NCI-H2196 treated with DMSO at 0.1 percent for 48 hours (cell line): ENCODE measurements around the gene THOC5.
A peak's percentile ranks its signal among the peaks of the same experiment; 100 is the strongest.

Experiments
- DNase-seq: peaks from one replicate; lab custom pipeline; 2025; ENCODE audit not compliant: unreplicated experiment; lab: John Stamatoyannopoulos, UW

The THOC5 gene

DNA sequence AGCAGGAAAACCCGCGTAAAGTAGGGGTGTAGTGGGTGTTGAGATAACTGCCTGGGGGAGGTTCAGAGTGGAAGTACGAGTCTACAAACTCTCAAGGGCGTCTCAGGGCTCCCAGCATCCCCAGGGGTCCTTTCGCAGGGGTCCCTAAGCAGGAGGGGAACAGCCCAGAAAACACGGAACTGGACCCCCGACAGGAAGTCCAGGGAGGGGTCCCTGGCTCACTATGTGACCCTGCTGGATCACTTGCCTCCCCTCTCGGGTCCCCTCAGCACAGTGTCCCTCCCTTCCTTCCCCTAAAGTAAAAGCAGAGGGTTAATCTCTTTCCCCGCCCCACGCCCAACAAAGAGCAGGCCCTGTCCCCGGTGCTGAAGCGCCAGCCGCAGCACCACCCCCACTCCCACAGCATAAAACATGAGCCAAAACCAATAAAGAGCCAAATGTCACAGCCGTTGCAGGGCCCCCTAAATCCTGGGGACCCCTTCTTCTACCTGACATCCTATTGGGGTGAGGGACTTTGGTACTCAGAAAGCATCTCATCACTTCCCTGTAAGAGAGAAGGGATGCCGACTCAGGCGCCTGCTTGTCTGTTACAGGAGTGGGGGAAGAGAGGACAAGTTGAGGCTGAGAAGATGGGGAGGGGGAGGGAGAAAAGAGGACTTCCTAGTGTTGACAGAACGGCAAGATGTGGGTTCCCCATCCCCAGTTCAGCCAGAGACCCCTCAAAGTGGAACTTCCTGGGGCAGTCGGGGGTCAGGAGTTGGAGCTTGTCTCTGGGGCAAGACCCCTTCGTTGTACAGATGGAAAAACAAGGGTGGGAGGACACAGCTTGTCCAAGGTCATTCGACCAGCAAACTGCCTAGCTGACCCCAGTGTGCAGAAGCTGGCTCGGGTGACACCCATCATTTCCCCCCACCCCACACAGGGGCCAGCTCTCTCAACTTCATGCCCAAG lies 75.0 kb downstream of the THOC5 start:
- no peak for DNase-seq

- peak; percentile 4 for DNase-seq
These were observed 75.7 kb downstream of the THOC5 start for GRCh38 chr22:29477723-29478318.

GRCh38 chr22:29476116-29476515 lies 77.4 kb downstream of the THOC5 start:
- DNase-seq, result no peak

DNA sequence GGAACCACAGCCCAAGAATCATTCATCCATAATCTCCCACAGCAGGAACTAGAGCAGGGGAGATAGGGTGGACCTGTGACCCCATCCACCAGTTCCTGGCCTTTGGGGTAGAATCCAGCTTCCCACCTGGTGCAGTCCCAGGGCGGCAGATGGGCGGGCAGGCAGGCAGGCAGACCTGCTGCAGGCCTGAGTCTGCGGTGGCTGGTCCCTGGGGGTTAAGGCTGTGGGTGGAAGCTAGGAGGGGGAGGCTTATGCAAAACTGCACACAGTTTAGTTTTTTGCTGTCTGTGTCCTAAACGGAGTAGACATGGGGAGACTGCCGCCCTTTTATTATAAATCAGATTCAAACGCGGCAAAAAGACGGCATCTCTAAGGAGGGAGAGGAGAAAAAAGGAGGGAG lies 78.0 kb downstream of the THOC5 start:
- DNase-seq, result no peak

- DNase-seq, result no peak
These were observed 80.6 kb downstream of the THOC5 start for GRCh38 chr22:29473001-29473400.

- no peak for DNase-seq
These were observed 83.2 kb downstream of the THOC5 start for GRCh38 chr22:29470159-29470855.

- DNase-seq, result no peak
These were observed 83.8 kb downstream of the THOC5 start for GRCh38 chr22:29469755-29470154.

DNA sequence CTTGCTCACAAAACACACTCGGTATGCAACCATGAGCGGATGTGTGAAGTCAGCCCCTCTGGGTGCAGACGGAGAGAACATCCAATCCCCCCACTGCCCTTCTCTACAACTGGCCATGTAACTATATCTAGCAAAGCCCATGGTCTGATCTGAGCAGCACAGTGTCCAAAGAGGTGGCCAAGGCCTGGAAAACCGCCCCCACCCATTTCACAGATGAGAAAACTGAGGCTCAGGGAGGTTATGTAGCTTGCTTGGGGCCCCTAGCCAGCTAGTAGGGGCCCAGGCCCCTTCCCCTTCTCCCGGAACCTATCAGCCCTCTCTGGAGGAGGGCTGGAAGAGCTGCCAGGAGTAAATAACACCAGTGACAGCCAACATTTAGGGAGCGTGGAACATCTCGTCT lies 89.0 kb downstream of the THOC5 start:
- no peak for DNase-seq

GRCh38 chr22:29463629-29464028 lies 89.9 kb downstream of the THOC5 start:
- no peak for DNase-seq

DNA sequence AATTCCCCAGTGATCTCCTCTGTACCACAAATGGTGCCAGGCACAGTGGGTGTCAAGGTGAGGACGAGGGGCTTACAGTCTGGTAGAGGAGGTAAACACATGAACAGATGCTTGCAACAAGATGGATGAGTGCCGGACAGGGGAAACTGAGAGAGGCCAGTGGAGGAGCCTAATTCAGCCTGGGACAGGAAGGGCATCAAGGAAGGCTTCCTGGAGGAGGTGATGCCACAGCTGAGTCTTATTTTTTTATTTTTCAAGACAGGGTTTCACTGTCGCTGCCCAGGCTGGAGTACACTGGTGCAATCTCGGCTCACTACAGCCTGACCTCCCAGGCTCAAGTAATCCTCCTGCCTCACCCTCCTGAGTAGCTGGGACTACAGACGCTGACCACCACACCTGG lies 92.3 kb downstream of the THOC5 start:
- DNase-seq, result no peak

DNA sequence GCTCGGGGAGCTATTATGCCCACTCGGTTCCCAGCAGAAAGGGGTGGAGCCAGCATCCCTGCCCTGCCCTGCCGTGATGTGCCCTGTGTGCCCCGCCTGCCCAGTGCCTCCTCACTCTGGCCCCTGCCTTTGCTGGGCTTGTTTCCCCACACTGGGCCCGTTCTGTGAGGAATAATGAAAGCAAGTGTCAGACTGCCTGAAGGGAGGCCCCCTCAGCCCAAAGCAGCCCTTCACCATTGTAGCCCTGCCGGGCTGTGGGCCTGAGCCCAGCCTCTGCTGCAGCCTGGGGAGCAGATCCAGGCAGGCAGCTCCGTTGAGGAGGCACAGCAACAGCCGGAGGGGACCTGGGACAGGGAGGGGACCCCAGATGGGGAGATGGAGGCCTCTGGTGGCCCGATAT lies 93.8 kb downstream of the THOC5 start:
- no peak for DNase-seq

GRCh38 chr22:29458551-29458950 lies 95.0 kb downstream of the THOC5 start:
- DNase-seq, result no peak

- no peak for DNase-seq
These were observed 95.8 kb downstream of the THOC5 start for GRCh38 chr22:29457730-29458129.

GRCh38 chr22:29456211-29456671 lies 97.3 kb downstream of the THOC5 start:
- no peak for DNase-seq
